Activated CD4-positive, alpha-beta T cell treated with anti-CD3 and anti-CD28 coated beads for 36 hours (primary cell): ENCODE data around the gene DAB1. TPM values are rescaled to one million over a fixed set of nuclear protein-coding genes. Genes with fewer than 3 reads are reported as not detected.
"Not testable (repeated sequence)": the region's sequence is repeated elsewhere in the genome, so short reads cannot be mapped to it uniquely, and the experiment has no call there.

Experiments
- ATAC-seq: fragments of 200-7000 bp; cut with Tn5 transposase; one replicate; pipeline ENCODE4 v1.10.0; 2021; ENCODE audit warnings: mild to moderate bottlenecking, moderate library complexity
- CTCF ChIA-PET: fragments of 350-600 bp; sonication (Branson Sonifier 250); formaldehyde crosslinking; loops from one replicate; lab custom pipeline; 2021; ENCODE audit warnings: antibody characterized with exemption; lab: Charles Lee
- POLR2A ChIA-PET: fragments of 350-600 bp; sonication (Branson Sonifier 250); formaldehyde crosslinking; loops from one replicate; lab custom pipeline; 2021; ENCODE audit warnings: antibody characterized with exemption, inconsistent platforms; lab: Charles Lee
- DNase-seq: peaks from one replicate; pipeline ENCODE4 v3.0.0-alpha.2; 2020
- H3K27ac Mint-ChIP-seq: one replicate; pipeline ENCODE4 v1.8.0; 2021; ENCODE audit warnings: mixed read lengths
- H3K27me3 Mint-ChIP-seq: one replicate; pipeline ENCODE4 v1.8.0; 2021; ENCODE audit warnings: mixed read lengths
- H3K36me3 Mint-ChIP-seq: one replicate; pipeline ENCODE4 v1.8.0; 2021; ENCODE audit warnings: low read depth, mixed read lengths
- H3K4me1 Mint-ChIP-seq: one replicate; pipeline ENCODE4 v1.8.0; 2021; ENCODE audit warnings: mixed read lengths
- H3K4me3 Mint-ChIP-seq: one replicate; pipeline ENCODE4 v1.8.0; 2021; ENCODE audit warnings: mild to moderate bottlenecking, moderate library complexity, mixed read lengths
- H3K9me3 Mint-ChIP-seq: one replicate; pipeline ENCODE4 v1.8.0; 2021; ENCODE audit warnings: low read depth, mixed read lengths
- intact Hi-C, 2 experiments: fragments of 100-400 bp; cut with DNase I in 1 of 2; cut with micrococcal nuclease in 1 of 2; formaldehyde crosslinking; loops; one replicate each; pipeline versions ENCODE4 v1.14.2 to v1.15.1; 2022 to 2024; cut with DNase I, micrococcal nuclease
- total RNA-seq, 2 experiments: library from RNA; stranded (reverse); gene quantifications; one replicate each; pipeline ENCODE4 v1.2.3, GENCODE V29; 2021

The DAB1 gene
- total RNA-seq, 2 experiments from 2014 or later, result 0.11 TPM; not detected in 1

- no peaks in the 10 kb centered on the region for H3K36me3 Mint-ChIP-seq
- ChIA-PET CTCF (no interaction called here), POLR2A (no interaction called here)
- no peaks in the 10 kb centered on the region for H3K9me3 Mint-ChIP-seq
- intact Hi-C loops, result no loop called here
- no peak overlapping the region for H3K4me3 Mint-ChIP-seq
- DNase-seq (no peak), ATAC-seq (no peak)
- H3K27me3 Mint-ChIP-seq, result peaks cover 5% of the 10 kb centered on the region
- no peak overlapping the region for H3K27ac Mint-ChIP-seq
- no peaks in the 10 kb centered on the region for H3K4me1 Mint-ChIP-seq
Measured at GRCh38 chr1:57232500-57232899, 191.4 kb downstream of the DAB1 start.

- Mint-ChIP-seq H3K4me3 (no peak overlapping the region), H3K27me3 (no peaks in the 10 kb centered on the region), H3K27ac (no peak overlapping the region), H3K4me1 (no peaks in the 10 kb centered on the region), H3K36me3 (no peaks in the 10 kb centered on the region), H3K9me3 (no peaks in the 10 kb centered on the region)
- intact Hi-C loops, result no loop called here
- ATAC-seq (no peak), DNase-seq (no peak)
- ChIA-PET CTCF (interaction anchor here (2.1 kb wide), 1 partner anchor 11 kb away, joined by 4 read pairs; no protein-coding TSS in a partner anchor), POLR2A (no interaction called here)
Measured at GRCh38 chr1:57229998-57230397, 193.9 kb downstream of the DAB1 start.

GRCh38 chr1:57229076-57229475, 194.8 kb downstream of the DAB1 start:
- no peaks in the 10 kb centered on the region for H3K36me3 Mint-ChIP-seq
- intact Hi-C loops, result no loop called here
- POLR2A ChIA-PET, result no interaction called here
- ATAC-seq, result no peak
- no peaks in the 10 kb centered on the region for H3K9me3 Mint-ChIP-seq
- CTCF ChIA-PET, result interaction anchor here (0.6 kb wide), 1 partner anchor 323 kb away, joined by 3 read pairs; no protein-coding TSS in a partner anchor
- no peaks in the 10 kb centered on the region for H3K27me3 Mint-ChIP-seq
- H3K4me1 Mint-ChIP-seq, result no peaks in the 10 kb centered on the region
- H3K4me3 Mint-ChIP-seq, result no peak overlapping the region
- DNase-seq, result no peak
- no peak overlapping the region for H3K27ac Mint-ChIP-seq

- Mint-ChIP-seq H3K4me3 (no peak overlapping the region), H3K36me3 (no peaks in the 10 kb centered on the region), H3K9me3 (no peaks in the 10 kb centered on the region), H3K27me3 (no peaks in the 10 kb centered on the region), H3K4me1 (no peaks in the 10 kb centered on the region), H3K27ac (no peak overlapping the region)
- CTCF ChIA-PET, result no interaction called here
- POLR2A ChIA-PET, result no interaction called here
- intact Hi-C loops, result no loop called here
- no peak for ATAC-seq
- DNase-seq, result no peak
Measured at GRCh38 chr1:57222801-57223200, 201.1 kb downstream of the DAB1 start.

GRCh38 chr1:57222307-57222706, 201.6 kb downstream of the DAB1 start:
- Mint-ChIP-seq H3K4me1 (no peaks in the 10 kb centered on the region), H3K27me3 (no peaks in the 10 kb centered on the region), H3K27ac (no peak overlapping the region), H3K36me3 (no peaks in the 10 kb centered on the region), H3K4me3 (no peak overlapping the region), H3K9me3 (no peaks in the 10 kb centered on the region)
- ATAC-seq (no peak), DNase-seq (no peak)
- intact Hi-C loops, result no loop called here
- ChIA-PET CTCF (no interaction called here), POLR2A (no interaction called here)

- H3K9me3 Mint-ChIP-seq, H3K4me3 Mint-ChIP-seq, CTCF ChIA-PET, ATAC-seq, H3K27me3 Mint-ChIP-seq, POLR2A ChIA-PET, H3K4me1 Mint-ChIP-seq, H3K27ac Mint-ChIP-seq, DNase-seq, H3K36me3 Mint-ChIP-seq, intact Hi-C loops: not testable (repeated sequence)
Measured at GRCh38 chr1:57220905-57221304, 203.0 kb downstream of the DAB1 start.

GRCh38 chr1:57218487-57219079, 205.3 kb downstream of the DAB1 start:
- no peaks in the 10 kb centered on the region for H3K27me3 Mint-ChIP-seq
- no peak for ATAC-seq
- no peak for DNase-seq
- H3K36me3 Mint-ChIP-seq, result no peaks in the 10 kb centered on the region
- CTCF ChIA-PET, result no interaction called here
- no peaks in the 10 kb centered on the region for H3K4me1 Mint-ChIP-seq
- intact Hi-C loops, result no loop called here
- POLR2A ChIA-PET, result interaction anchor here (0.6 kb wide), 1 partner anchor 96 kb away, joined by 5 read pairs; no protein-coding TSS in a partner anchor
- no peak overlapping the region for H3K4me3 Mint-ChIP-seq
- H3K27ac Mint-ChIP-seq, result no peak overlapping the region
- H3K9me3 Mint-ChIP-seq, result no peaks in the 10 kb centered on the region

GRCh38 chr1:57217905-57218304, 206.0 kb downstream of the DAB1 start:
- Mint-ChIP-seq H3K4me3 (no peak overlapping the region), H3K9me3 (no peaks in the 10 kb centered on the region), H3K36me3 (no peaks in the 10 kb centered on the region), H3K4me1 (no peaks in the 10 kb centered on the region), H3K27ac (no peak overlapping the region), H3K27me3 (no peaks in the 10 kb centered on the region)
- no peak for DNase-seq
- ATAC-seq, result no peak
- intact Hi-C loops, result no loop called here
- POLR2A ChIA-PET, result no interaction called here
- CTCF ChIA-PET, result no interaction called here

- no peaks in the 10 kb centered on the region for H3K27me3 Mint-ChIP-seq
- H3K9me3 Mint-ChIP-seq, result no peaks in the 10 kb centered on the region
- CTCF ChIA-PET, result no interaction called here
- POLR2A ChIA-PET, result no interaction called here
- intact Hi-C loops, result no loop called here
- H3K4me1 Mint-ChIP-seq, result no peaks in the 10 kb centered on the region
- H3K36me3 Mint-ChIP-seq, result no peaks in the 10 kb centered on the region
- no peak overlapping the region for H3K4me3 Mint-ChIP-seq
- ATAC-seq, result no peak
- H3K27ac Mint-ChIP-seq, result no peak overlapping the region
- no peak for DNase-seq
Measured at GRCh38 chr1:57214951-57215575, 208.8 kb downstream of the DAB1 start.

- Mint-ChIP-seq H3K4me3 (no peak overlapping the region), H3K27me3 (no peaks in the 10 kb centered on the region), H3K27ac (no peak overlapping the region), H3K4me1 (no peaks in the 10 kb centered on the region), H3K9me3 (no peaks in the 10 kb centered on the region), H3K36me3 (no peaks in the 10 kb centered on the region)
- no peak for DNase-seq
- ATAC-seq, result no peak
- intact Hi-C loops, result no loop called here
- ChIA-PET CTCF (no interaction called here), POLR2A (no interaction called here)
Measured at GRCh38 chr1:57210881-57211280, 213.0 kb downstream of the DAB1 start.

GRCh38 chr1:57209495-57209894, 214.4 kb downstream of the DAB1 start:
- no peaks in the 10 kb centered on the region for H3K27me3 Mint-ChIP-seq
- intact Hi-C loops, result no loop called here
- no peak for DNase-seq
- CTCF ChIA-PET, result no interaction called here
- no peak overlapping the region for H3K4me3 Mint-ChIP-seq
- no peak for ATAC-seq
- H3K4me1 Mint-ChIP-seq, result no peaks in the 10 kb centered on the region
- no peaks in the 10 kb centered on the region for H3K9me3 Mint-ChIP-seq
- POLR2A ChIA-PET, result no interaction called here
- no peak overlapping the region for H3K27ac Mint-ChIP-seq
- no peaks in the 10 kb centered on the region for H3K36me3 Mint-ChIP-seq

GRCh38 chr1:57208741-57209302, 215.0 kb downstream of the DAB1 start:
- no peak for ATAC-seq
- intact Hi-C loops, result no loop called here
- Mint-ChIP-seq H3K9me3 (no peaks in the 10 kb centered on the region), H3K4me3 (no peak overlapping the region), H3K36me3 (no peaks in the 10 kb centered on the region), H3K27ac (no peak overlapping the region), H3K4me1 (no peaks in the 10 kb centered on the region), H3K27me3 (no peaks in the 10 kb centered on the region)
- POLR2A ChIA-PET, result no interaction called here
- CTCF ChIA-PET, result no interaction called here
- no peak for DNase-seq
